HG03135 (cell line): Measurements from ENCODE around the gene EPHA1.
"Not testable (repeated sequence)": the region's sequence is repeated elsewhere in the genome, so short reads cannot be mapped to it uniquely, and the experiment has no call there.

ENCODE experiments used
- ATAC-seq: cut with Tn5 transposase; IDR thresholded peaks from one replicate; pipeline ENCODE4 v1.9.1; 2021; ENCODE audit warnings: mild to moderate bottlenecking, moderate library complexity; ENCODE audit not compliant: unreplicated experiment

The EPHA1 gene

GRCh38 chr7:143431109-143431508 is 22.5 kb upstream of the EPHA1 start:
- ATAC-seq: no peak

- no peak for ATAC-seq
Measured at GRCh38 chr7:143429770-143430698, 21.4 kb upstream of the EPHA1 start.

- no peak for ATAC-seq
Measured at GRCh38 chr7:143426479-143427142, 18.0 kb upstream of the EPHA1 start.

GRCh38 chr7:143424476-143424875 is 15.8 kb upstream of the EPHA1 start:
- not testable (repeated sequence) for ATAC-seq

GRCh38 chr7:143422033-143422432 is 13.4 kb upstream of the EPHA1 start:
- no peak for ATAC-seq

- ATAC-seq: not testable (repeated sequence)
Measured at GRCh38 chr7:143420624-143421023, 12.0 kb upstream of the EPHA1 start.

GRCh38 chr7:143419880-143420279 is 11.2 kb upstream of the EPHA1 start:
- no peak for ATAC-seq

GRCh38 chr7:143418681-143419458 is 10.2 kb upstream of the EPHA1 start:
- ATAC-seq: no peak

GRCh38 chr7:143417734-143418383 is 9.2 kb upstream of the EPHA1 start:
- no peak for ATAC-seq

- no peak for ATAC-seq
Measured at GRCh38 chr7:143416565-143417149, 8.0 kb upstream of the EPHA1 start.

GRCh38 chr7:143415742-143416397 is 7.2 kb upstream of the EPHA1 start:
- no peak for ATAC-seq

- not testable (repeated sequence) for ATAC-seq
Measured at GRCh38 chr7:143415209-143415608, 6.6 kb upstream of the EPHA1 start.

- ATAC-seq: no peak
Measured at GRCh38 chr7:143413123-143413522, 4.5 kb upstream of the EPHA1 start.

GRCh38 chr7:143411976-143412708 is 3.5 kb upstream of the EPHA1 start:
- ATAC-seq: no peak

- no peak for ATAC-seq
Measured at GRCh38 chr7:143410521-143411004, 1.9 kb upstream of the EPHA1 start.

GRCh38 chr7:143408252-143408685 is 387 bp downstream of the EPHA1 start:
- no peak for ATAC-seq

- ATAC-seq: no peak
Measured at GRCh38 chr7:143407287-143408251, 1.1 kb downstream of the EPHA1 start.

- ATAC-seq: no peak
Measured at GRCh38 chr7:143406002-143406357, 2.7 kb downstream of the EPHA1 start.
